A673 (cell line): ENCODE data around the gene NCAPG2.

Experiments
- EZH2 ChIP-seq: fragments of 200-600 bp; sonication (generic); IDR thresholded peaks from 2 replicates; pipeline ENCODE4 v1.6.1; 2017; ENCODE audit warnings: borderline replicate concordance, low read depth, mild to moderate bottlenecking, mixed read lengths, antibody characterized with exemption, low read length; ENCODE audit not compliant: poor library complexity, severe bottlenecking
- TF ChIP-seq, protein P1 (sequence below): fragments of 300-800, 200-600 bp; sonication (generic); conservative IDR thresholded peaks from 2 replicates; pipeline ENCODE4 v1.5.1; 2017; ENCODE audit warnings: low read depth, mild to moderate bottlenecking, antibody characterized with exemption, low read length, moderate library complexity, mixed read lengths

DNA sequence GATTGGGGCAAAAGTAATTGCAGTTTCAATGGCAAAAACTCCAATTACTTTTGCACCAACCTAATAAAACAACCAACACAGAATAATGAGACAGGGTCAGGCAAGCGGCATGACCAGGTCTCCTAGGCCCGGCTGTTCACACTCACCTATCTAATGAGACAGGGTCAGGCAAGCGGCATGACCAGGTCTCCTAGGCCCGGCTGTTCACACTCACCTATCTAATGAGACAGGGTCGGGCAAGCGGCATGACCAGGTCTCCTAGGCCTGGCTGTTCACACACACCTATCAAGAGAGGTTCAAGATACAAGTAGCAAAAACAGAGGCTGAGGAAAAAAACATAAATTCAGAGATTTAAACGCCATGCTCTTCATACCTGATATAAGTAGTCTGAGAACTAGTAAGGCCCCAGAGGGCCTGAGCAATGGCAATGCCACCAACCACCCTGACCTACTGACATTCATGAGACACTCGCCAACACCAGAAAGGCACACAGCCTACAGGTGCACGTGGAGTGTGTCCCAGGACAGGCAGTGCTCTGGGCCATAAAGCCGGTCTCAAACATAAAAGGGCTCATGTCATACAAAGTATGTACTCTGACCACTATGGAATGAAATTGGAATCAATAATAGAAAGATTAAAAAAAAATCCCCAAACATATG, 40.6 kb upstream of the NCAPG2 start:
- TF ChIP-seq, protein P1, sequence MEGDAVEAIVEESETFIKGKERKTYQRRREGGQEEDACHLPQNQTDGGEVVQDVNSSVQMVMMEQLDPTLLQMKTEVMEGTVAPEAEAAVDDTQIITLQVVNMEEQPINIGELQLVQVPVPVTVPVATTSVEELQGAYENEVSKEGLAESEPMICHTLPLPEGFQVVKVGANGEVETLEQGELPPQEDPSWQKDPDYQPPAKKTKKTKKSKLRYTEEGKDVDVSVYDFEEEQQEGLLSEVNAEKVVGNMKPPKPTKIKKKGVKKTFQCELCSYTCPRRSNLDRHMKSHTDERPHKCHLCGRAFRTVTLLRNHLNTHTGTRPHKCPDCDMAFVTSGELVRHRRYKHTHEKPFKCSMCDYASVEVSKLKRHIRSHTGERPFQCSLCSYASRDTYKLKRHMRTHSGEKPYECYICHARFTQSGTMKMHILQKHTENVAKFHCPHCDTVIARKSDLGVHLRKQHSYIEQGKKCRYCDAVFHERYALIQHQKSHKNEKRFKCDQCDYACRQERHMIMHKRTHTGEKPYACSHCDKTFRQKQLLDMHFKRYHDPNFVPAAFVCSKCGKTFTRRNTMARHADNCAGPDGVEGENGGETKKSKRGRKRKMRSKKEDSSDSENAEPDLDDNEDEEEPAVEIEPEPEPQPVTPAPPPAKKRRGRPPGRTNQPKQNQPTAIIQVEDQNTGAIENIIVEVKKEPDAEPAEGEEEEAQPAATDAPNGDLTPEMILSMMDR = no peak
- no peak for TF ChIP-seq EZH2
